Stimulated activated CD4-positive, alpha-beta T cell treated with anti-CD3 and anti-CD28 coated beads, Interleukin-1b, Interleukin-23, amount 100 ng/mL, for 48 hours (primary cell): ENCODE data around the gene MTHFD2L.
"Not testable (repeated sequence)": the region's sequence is repeated elsewhere in the genome, so short reads cannot be mapped to it uniquely, and the experiment has no call there.

ENCODE experiments used
- DNase-seq: peaks from one replicate; pipeline ENCODE4 v3.0.0-alpha.2; 2020

MTHFD2L gene

DNA sequence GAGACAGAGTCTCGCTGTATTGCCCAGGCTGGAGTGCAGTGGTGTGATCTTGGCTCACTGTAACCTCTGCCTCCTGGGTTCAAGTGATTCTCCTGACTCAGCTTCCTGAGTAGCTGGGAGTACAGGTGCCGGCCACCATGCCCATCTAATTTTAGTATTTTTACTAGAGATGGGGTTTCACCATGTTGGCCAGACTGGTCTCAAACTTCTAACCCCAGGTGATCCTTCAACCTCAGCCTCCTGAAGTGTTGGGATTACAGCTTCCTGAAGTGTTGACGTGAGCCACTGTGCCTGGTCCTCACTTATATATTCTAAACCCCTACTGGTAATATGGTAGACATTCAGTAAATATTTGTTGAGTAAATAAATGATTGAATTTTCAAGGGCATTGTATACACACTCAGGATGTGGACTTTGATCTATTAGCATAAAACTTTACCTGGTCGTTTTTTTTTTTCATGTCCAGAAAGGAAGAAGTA is 33.0 kb downstream of the MTHFD2L start:
- no peak for DNase-seq

DNA sequence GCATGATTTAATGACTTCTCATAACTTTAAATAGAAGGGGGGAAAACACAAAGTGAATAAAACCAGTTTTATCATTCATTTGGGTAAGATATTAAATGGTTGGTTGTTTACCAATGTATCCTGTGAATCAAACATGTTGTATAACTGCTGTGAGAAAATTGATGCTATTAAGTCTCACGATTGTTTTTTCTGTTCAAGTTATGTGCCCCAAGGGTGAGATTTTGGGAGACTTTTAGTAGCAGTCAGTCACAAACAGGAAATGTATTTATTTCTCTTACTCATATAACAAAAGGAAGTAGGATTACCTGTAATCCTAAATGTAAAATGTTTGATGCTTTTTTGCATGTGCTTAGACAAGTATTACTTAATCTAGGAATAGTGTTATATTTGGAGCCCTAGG is 39.2 kb downstream of the MTHFD2L start:
- no peak for DNase-seq

DNA sequence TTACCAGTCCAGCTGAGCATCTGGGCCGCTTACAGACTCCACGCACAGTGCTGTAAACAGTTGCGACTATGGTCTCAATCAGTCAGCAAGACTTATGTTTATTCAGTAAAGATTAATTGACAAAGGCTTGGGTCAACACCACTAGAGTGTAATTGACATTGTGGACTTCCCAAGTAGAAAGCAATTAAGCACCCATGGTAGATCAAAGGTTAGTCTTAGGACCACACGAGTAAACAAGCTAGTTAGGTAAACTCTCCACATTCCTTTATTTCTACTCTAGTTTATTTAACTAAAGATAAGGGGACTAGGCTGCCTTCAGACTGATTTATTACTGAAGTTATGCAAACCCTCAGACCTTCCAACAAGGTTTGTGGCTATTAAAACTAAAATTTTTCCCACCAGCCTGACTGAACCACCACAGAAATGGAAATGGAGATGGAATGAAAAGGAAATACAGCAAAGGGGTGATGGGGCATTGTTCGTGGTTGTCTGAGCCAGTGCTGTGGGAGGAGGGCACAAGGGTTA is 44.2 kb downstream of the MTHFD2L start:
- no peak for DNase-seq

DNA sequence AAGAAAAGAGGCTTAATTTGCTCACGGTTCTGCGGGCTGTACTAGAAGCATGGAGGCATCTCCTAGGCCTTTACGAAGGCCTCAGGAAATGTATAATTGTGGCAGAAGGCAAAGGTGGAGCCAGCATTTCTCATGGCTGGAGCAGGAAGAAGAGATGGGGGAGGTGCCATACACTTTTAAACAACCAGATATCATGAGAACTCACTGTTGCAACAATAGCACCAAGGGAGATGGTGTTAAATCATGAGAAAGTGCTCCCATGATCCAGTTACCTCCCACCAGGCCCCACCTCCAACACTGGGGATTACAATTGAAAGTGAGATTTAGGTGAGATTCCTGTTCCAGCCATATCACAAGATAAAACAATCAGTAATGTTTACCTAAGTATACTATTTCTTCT is 45.5 kb downstream of the MTHFD2L start:
- DNase-seq, result no peak

DNA sequence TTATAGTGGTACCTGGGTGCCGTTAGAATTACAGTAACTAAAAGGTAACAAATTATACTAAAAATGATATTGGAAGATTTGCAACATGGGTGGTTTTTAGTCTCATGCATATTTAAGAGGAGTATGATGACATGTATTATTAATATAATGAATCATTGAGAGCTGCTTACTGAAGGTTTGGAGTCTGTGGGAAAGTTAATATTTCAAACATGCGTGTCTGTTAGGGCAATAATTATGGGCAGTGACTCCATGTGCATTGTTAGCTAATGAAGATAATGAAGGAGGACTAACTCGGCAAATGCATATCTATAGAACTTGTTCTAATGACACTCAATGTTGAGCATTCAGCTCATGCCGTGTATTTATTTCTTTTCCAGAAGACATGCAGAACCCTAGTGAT is 47.1 kb downstream of the MTHFD2L start:
- no peak for DNase-seq

DNA sequence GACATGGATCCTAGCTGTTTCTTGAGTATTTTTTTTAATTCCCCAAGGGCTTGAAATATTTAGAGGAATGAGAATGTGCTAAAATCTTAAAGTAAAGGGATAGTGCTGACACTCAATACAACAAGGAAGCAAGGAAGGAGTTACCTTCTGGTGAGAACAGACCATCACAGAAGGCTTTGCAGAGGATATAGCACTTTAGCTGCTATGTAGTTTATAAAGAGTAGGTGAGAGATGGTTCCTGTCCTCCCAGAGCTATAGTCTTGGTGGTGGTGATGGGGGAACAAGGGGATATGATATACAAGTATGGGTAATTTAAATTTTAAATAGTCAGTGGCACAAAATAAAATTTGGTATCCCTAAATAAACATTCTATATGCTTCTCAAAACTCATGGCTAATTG is 47.6 kb downstream of the MTHFD2L start:
- DNase-seq, result no peak

DNA sequence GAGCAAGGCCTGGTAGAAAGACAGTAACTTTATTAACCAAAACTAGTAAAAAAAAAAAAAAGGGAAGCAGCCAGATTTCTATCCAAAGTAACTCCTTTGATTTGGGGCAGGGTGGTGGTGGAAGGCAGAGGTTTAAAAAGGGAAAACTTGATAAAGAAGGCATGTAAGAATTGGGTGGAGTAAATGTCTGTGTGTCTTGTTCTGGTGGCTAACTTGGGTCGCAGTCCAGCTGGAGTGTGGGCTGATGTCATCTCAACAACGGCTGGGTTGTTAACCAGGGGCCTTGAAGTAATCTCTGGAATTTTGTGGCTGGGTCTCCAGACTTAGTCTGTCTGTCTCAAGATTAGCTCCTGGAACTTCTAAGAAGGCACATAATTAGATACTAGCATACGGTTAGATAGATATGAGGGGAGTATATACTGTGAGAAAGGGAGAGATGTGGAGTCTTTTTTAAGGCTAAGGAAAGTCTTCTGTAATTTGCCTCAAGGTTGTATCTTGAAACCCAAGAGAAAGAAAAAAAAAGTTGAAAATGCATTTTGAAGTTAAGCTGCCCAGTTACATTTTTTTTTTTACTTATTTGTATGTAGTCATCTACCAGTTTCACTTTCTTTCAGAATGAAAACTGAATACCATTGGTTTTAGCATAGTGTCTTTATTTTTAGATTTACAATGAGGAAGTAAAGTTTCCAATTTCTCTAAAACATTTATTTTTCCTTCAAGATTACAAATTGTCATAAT is 48.3 kb downstream of the MTHFD2L start:
- no peak for DNase-seq

DNA sequence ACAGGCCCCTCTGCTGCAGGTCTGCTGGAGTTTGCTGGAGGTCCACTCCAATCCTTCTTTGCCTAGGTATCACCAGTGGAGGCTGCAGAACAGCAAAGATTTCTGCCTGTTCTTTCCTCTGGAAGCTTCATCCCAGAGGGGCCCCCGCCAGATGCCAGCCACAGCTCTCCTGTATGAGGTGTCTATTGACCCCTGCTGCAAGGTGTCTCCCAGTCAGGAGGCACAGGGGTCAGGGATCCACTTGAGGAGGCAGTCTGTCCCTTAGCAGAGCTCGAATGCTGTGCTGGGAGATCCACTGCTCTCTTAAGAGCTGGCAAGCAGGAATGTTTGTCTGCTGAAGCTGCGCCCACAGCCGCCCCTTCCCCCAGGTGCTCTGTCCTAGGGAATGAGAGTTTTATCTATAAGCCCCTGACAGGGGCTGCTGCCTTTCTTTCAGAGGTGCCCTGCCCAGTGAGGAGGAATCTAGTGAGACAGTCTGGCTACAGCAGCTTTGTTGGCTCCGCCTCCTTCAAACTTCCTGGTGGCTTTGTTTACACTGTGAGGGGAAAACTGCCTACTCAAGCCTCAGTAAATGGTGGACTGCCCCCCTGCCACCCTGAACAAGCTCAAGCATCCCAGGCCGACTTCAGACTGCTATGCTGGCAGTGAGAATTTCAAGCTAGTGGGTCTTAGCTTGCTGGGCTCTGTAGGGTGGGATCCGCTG is 56.7 kb downstream of the MTHFD2L start:
- DNase-seq, result not testable (repeated sequence)

DNA sequence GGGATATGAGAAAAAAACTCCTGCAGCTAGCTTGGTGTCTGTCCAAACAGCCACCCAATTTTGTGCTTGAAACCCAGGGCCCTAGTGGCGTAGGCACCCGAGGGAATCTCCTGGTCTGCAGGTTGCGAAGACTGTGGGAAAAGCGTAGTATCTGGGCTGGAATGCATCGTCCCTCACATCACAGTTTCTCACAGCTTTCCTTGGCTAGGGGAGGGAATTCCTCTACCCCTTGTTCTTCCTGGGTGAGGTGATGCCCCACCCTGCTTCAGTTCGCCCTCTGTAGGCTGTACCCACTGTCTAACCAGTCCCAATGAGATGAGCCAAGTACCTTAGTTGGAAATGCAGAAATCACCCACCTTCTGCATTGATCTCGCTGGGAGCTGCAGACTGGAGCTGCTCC is 57.3 kb downstream of the MTHFD2L start:
- DNase-seq, result not testable (repeated sequence)

DNA sequence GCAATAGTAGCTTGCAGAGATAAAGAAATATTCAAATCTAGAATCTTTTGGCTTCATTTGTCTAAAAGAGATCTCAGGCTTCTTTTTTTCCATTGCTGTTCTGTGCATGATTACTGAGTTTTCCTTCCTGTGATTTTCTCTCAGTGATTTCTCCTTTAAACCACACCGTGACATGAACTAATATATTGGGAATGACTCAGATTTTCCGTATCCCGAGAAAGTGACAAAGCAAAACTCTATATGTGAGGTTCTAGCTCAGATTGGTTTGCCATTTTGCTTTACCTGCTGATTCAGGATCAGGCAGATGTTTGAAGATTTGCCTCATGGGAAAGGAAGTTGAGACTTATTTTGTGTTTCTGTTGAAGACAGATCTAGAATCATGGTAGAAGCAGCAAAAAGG is 59.4 kb downstream of the MTHFD2L start:
- DNase-seq, result no peak

DNA sequence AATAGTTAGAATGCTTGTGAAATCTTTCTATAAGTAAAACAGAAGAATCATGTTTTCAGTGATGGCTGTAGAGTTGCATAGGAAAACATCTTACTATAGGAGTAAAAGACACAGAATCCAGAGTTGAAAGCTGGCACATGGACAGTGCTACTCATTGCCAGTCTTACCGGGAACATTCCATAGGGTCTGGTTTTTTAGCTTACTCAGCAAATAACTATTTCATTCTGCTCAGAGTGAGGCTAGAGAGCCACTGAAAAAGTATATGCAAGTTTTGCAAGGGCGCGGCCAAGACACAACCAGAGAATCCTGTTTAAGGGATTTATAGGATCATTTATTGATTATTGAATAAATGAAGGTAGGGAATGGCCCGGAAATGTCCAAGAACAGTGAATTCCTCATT is 60.3 kb downstream of the MTHFD2L start:
- DNase-seq, result no peak

DNA sequence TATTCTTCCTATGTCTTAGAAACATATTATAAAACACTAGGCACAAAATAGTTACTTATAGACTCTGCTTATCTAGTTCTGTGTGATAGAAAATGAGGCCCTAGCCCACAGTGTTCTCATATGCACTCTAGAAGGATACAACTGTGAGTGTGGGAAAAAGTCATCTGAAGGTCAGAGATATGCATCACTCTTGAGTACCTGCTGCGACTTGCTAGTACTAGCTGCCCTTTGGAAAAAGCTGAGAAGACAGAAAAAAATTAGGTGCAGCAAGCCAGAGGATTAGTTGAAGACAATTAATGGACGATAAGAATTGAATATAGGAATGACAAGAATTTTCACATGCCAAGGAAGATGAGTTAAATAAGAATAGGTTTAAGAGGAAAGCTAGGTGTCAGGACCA is 61.3 kb downstream of the MTHFD2L start:
- DNase-seq, result no peak

DNA sequence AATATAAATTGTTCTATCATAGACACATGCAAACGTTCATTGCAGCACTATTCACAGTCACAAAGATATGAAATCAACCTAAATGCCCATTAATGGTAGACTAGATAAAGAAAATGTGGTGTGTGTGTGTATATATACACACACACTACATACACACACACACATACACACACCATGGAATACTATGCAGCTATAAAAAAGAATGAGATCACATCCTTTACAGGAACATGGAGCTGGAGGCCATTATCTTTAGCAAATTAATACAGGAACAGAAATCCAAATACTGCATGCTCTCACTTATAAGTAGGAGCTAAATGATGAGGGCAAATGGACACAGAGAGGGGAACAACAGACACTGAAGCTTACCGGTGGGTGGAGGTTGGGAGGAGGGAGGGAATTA is 65.2 kb downstream of the MTHFD2L start:
- DNase-seq, result no peak

DNA sequence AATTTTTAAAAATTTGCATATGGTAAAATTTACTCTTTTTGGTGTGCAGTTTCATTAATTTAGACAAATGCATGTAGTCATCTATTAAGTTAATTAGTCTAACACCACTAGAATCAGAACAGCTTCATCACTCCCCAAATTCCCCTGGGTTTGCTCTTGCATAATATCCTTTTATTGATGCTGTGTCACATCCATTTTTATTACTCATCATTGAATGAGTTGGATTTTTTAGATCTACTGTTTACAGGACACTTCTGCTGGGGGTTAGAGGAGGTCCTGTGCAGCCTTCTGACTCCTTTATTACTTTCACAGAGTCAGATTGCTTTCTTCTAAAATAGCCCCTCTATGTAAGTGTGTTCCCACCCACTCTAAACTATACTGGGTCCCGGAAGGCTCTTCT is 65.9 kb downstream of the MTHFD2L start:
- DNase-seq, result no peak

DNA sequence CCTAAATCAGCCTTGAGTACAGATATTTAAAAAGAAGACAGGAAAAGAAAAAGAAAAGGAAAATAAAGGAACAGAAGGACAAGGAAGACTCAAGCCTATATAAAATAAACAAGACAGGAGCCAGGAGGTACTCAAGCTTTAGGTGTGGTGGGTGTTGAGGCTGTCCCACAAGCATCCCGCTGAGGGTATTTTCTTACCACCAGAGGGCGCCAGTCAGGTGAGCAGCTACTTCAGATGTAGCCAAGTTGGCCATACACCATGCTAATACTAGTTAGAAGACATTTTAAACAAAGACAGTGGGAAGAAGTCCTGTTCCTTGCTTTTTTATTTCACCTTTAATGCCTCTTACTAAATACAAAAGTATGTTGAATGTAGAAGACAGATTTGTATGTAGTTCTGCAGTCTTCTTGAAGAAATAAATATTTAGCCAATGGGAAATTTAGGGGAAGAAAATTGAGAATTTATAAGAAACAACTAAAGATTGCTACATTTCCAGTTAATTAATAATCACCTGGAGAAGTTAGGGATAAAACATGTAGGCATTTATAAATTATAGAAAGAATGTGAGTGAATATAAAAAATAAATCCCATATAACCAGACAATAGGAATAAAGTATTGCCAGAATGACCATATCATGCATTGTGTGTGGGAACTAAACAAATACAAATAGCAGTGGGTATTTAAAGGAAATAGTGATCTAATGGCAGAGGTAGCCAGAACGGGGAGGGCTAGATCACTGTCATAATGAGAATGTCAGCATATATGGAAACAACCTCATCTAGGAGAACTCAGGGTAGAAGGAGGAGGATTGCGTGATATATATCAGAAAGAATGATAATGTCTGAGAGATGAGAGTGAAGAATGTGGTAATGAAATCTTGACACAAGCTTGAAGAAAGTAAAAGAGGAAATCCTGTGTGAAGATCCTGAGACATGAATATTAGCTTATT is 71.0 kb downstream of the MTHFD2L start:
- peak; percentile 76 for DNase-seq

DNA sequence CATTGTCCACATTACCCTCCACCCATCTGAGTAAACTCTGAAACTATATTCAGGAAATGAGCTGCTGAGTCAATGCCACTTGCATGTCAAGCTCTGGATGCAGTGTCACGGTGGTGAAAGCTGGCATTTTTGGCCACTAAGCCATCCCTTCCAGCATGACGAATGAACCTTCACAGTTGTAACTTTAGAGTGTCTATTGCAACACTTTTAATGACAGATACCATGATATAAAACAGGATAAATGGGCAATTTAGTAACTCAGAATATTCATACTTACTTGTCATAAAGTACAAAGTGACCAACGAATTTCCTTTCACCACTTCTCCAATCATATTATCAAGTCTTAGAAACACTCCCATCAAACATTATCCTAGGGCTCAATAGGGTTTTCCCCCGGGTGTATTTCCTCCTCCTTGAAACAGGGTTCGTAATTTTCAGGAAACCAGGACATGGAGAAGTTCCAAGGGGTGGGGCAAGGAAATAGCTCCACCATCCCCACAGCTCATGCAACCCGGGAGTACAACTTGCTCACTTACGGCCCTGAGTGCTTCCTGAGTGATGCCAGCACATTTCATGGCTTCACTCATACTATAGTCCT is 73.1 kb downstream of the MTHFD2L start:
- peak; percentile 31 for DNase-seq

DNA sequence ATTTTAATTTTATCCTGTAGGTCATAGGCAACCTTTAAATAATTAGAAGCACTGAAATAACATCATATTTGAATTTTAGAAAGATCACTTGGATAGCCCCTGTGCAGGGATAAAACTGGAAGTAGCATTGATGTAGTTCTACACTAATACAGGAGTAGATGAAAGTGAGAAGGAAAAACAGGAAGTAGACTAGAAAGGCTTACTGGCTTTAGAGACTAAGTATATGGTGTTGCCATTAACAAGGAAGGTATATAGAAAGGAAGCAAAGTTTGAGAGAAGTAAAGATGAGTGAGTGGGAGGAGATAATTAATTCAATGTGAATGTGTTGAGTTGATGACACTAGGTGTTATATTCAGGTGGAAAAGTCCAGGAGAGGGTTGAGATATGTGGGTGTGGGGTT is 77.2 kb downstream of the MTHFD2L start:
- no peak for DNase-seq

DNA sequence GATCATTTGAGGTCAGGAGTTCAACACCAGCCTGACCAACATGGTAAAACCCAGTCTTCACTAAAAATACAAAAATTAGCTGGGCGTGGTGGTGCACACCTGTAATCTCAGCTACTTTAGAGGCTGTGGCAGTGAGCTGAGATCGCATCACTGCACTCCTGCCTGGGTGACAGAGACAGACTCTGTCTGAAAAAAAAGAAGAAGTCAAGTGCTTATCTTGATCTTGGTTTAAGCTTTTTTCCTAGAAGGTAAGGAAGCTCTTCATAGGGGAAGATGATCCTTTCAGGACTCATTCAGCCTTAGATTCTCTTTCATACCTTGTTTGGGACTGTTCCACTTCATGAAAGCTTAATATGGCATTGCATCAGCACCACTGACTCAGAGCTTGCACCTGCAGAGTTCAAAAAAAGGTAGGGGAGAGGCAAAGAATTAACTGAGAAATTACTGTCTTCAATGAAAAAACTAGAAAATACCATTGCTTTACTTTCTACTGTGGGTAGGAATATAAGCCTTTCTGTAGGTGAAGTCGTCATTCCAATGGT is 79.6 kb downstream of the MTHFD2L start:
- DNase-seq, result no peak

DNA sequence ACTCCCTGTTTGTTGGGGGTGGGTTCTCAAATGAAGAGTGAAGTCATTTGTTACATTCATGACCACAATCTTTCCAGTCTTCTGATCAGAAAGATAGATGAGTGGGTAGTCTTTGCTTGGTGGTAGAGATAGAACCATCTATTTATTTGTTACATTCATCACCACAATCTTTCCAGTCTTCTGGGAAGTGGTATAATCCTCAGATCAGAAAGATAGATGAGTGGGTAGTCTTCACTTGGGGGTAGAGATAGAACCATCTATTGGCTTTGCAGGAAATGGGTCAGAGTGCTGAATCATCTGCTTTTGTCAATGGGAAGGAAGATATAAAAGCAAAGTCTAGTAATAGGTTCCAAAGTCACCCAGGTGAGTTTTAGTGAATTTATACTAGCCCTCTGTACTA is 86.1 kb downstream of the MTHFD2L start:
- DNase-seq, result no peak

DNA sequence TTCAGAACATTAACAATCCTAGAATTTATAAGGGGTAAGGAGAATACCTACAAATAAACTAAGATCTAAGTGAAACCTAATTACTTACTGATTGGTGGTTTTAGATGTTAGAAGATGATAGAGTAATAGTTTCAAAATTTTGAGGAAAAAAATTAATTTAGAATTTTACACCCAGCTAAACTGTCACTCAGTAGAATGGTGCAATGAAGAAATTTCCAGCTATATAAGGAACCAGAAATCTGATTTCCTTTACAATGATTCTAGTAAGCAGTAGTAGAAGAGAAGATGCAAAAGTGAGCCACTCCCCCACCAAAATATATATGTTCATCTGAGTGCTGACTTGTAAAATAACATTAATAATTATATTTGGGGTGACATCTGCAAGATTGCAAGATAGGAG is 95.0 kb downstream of the MTHFD2L start:
- no peak for DNase-seq

DNA sequence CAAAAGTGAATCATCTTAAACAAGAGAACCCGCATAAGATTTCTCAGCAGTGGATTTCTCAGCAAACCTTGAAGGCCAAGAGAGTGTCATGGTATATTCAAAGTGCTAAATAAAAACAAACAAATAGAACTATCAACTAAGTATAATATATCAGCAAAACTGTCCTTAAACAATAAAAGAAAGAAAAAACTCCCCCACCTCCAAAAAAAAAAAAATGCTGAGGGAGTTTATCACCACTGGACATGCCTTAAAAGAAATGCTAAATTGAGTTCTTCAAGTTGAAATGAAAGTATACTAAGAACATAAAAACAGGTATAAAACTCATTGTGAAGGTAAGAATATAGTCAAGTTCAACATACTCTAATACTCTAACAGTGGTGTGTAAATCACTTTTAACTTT is 96.5 kb downstream of the MTHFD2L start:
- no peak for DNase-seq

DNA sequence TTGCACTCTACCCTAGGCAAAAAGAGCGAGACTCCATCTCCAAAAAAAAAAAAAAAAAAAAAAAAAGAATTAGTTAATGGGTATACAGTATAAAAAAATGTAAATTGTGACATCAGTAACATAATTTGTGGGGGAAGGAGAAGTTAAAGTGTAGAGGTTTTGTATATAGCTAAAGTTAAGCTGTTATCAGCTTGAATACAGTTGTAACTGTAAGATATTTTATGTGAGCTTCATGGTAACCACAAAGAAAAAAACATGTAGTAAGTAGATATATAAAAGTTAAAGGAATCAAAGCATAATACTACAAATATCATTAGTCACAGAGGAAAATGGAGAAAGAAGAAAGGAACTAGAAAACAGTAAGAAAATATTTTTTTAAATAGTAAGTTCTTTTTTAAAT is 97.2 kb downstream of the MTHFD2L start:
- DNase-seq, result no peak

DNA sequence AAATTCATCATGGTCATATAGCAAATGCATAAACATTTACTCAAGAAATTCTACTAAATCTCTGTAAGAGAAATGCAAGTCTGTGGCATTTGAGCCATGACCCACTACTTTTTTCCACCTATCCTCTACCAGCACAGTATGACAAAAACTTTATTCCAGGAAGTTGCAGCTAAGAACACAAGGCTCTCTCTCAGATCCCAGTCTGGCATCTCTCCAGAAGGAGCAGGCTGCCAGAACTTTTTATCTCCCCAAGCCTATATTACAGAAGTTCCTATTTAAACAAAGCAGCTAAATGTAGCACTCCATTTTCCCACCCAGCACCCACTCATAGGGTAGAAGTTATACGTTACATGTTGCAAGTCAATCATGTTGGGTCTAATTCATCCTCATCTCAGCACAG is 101.0 kb downstream of the MTHFD2L start:
- no peak for DNase-seq
